ENCODE measurements around the gene RAB29. TPM values are rescaled to one million over a fixed set of nuclear protein-coding genes. Genes with fewer than 3 reads are reported as not detected.

The RAB29 gene
- total and polyA plus RNA-seq, 2 donors (not counting 3 experiments of a cell fraction or from before 2014, with no cell fraction given) = 18.1 to 18.8 TPM

GRCh38 chr1:205817364-205817763 is 42.1 kb upstream of the RAB29 start:
- Histone ChIP-seq H3K9ac (replicated peaks; ENCODE audit: extremely low read depth, insufficient read depth, low read length) (no peak overlapping the region), H3K27ac (ENCODE audit: insufficient read depth, low read depth, low read length) (no peak overlapping the region), H3K9me3 (replicated peaks; ENCODE audit: control insufficient read depth, insufficient read depth, low read length) (no peaks in the 10 kb centered on the region), H3K27me3 (ENCODE audit: control insufficient read depth in 2 of 2, insufficient read depth in 2 of 2, low read length in 2 of 2) (peaks cover 0 to 8% of the 10 kb centered on the region in 2 experiments), H3K9me1 (replicated peaks; ENCODE audit: control insufficient read depth, extremely low read depth, insufficient read depth, low read length) (no peaks in the 10 kb centered on the region), H3K4me1 (ENCODE audit: control insufficient read depth, extremely low read depth, insufficient read depth, low read length) (peaks cover 6% of the 10 kb centered on the region), H3K79me2 (ENCODE audit: control insufficient read depth, insufficient read depth, low read length) (peaks cover under 1% of the 10 kb centered on the region), H4K20me1 (replicated peaks; ENCODE audit: control insufficient read depth, extremely low read depth, insufficient read depth, low read length) (no peaks in the 10 kb centered on the region), H3K4me3 (replicated peaks in 1 of 3; ENCODE audit: insufficient read depth in 1 of 3, low read depth in 1 of 3, low read length in 3 of 3) (no peak overlapping the region), H2AFZ (ENCODE audit: low read depth, low read length) (no peak overlapping the region), H3K4me2 (ENCODE audit: insufficient read depth, low read length) (no peak overlapping the region), H3K36me3 (ENCODE audit: control insufficient read depth in 2 of 2, extremely low read depth in 1 of 2, insufficient read depth in 2 of 2, low read length in 2 of 2) (no peaks in the 10 kb centered on the region)
- intact Hi-C loops (cut with micrococcal nuclease) (no loop called here), dilution Hi-C loops (cut with MboI; ENCODE audit: extremely low pct_ligation_motif_present, low sequenced_read_pairs) (no loop called here)
- DNase-seq (ENCODE audit: low read depth, low spot score) (no peak), FAIRE-seq (no peak)
- ChIA-PET POLR2A (no interaction called here), CTCF (interaction anchor here (1.3 to 1.5 kb wide), 3 partner anchors 91 to 160 kb away, joined by 3 to 9 read pairs (median 7); no protein-coding TSS in a partner anchor)
- TF ChIP-seq EZH2 (IDR thresholded peaks at IDR 0.05; ENCODE audit: borderline replicate concordance, low read depth, low read length, severe bottlenecking) = no peak
- no peak for TF ChIP-seq JUN (IDR thresholded peaks at IDR 0.05; ENCODE audit: borderline replicate concordance, insufficient read depth, insufficient read length, low read depth)
- TF ChIP-seq POLR2A (IDR thresholded peaks at IDR 0.05; ENCODE audit: low read depth, low read length) = no peak
- TF ChIP-seq CTCF (IDR thresholded peaks at IDR 0.05; ENCODE audit: extremely low read depth in 1 of 2, insufficient read depth in 1 of 2, low read depth in 1 of 2, low read length in 2 of 2) = no peak
- TF ChIP-seq MYC (IDR thresholded peaks at IDR 0.05; ENCODE audit: low read depth, low read length) = no peak
- no peak for TF ChIP-seq GATA2 (IDR thresholded peaks at IDR 0.05; ENCODE audit: insufficient read depth, insufficient read length, low read depth, low read length)
- no peak for TF ChIP-seq MAX (IDR thresholded peaks at IDR 0.05; ENCODE audit: insufficient read depth, insufficient read length)
- no peak for TF ChIP-seq FOS (IDR thresholded peaks at IDR 0.05; ENCODE audit: borderline replicate concordance, insufficient read depth, low read length)
- no peak for TF ChIP-seq POLR2AphosphoS5 (IDR thresholded peaks at IDR 0.05; ENCODE audit: insufficient read depth, low read depth, low read length)
- no TSS peak for BruUV-seq (replicated peaks)

Measured in endothelial cell of umbilical vein (primary cell).